ENCODE measurements around the gene PTDSS2. TPM values are rescaled to one million over a fixed set of nuclear protein-coding genes. Genes with fewer than 3 reads are reported as not detected.

PTDSS2 gene
- total and polyA plus RNA-seq, 9 of the 15 experiments (the other 6 are each of a cell fraction or from before 2014, with no cell fraction given), result 0.45 to 53.9 (median 17.2) TPM

GRCh38 chr11:449889-450808, at the start of gene PTDSS2 (continued):
- no peak for TF ChIP-seq NKRF (IDR thresholded peaks at IDR 0.05; ENCODE audit: borderline replicate concordance)
- TF ChIP-seq, protein P1, sequence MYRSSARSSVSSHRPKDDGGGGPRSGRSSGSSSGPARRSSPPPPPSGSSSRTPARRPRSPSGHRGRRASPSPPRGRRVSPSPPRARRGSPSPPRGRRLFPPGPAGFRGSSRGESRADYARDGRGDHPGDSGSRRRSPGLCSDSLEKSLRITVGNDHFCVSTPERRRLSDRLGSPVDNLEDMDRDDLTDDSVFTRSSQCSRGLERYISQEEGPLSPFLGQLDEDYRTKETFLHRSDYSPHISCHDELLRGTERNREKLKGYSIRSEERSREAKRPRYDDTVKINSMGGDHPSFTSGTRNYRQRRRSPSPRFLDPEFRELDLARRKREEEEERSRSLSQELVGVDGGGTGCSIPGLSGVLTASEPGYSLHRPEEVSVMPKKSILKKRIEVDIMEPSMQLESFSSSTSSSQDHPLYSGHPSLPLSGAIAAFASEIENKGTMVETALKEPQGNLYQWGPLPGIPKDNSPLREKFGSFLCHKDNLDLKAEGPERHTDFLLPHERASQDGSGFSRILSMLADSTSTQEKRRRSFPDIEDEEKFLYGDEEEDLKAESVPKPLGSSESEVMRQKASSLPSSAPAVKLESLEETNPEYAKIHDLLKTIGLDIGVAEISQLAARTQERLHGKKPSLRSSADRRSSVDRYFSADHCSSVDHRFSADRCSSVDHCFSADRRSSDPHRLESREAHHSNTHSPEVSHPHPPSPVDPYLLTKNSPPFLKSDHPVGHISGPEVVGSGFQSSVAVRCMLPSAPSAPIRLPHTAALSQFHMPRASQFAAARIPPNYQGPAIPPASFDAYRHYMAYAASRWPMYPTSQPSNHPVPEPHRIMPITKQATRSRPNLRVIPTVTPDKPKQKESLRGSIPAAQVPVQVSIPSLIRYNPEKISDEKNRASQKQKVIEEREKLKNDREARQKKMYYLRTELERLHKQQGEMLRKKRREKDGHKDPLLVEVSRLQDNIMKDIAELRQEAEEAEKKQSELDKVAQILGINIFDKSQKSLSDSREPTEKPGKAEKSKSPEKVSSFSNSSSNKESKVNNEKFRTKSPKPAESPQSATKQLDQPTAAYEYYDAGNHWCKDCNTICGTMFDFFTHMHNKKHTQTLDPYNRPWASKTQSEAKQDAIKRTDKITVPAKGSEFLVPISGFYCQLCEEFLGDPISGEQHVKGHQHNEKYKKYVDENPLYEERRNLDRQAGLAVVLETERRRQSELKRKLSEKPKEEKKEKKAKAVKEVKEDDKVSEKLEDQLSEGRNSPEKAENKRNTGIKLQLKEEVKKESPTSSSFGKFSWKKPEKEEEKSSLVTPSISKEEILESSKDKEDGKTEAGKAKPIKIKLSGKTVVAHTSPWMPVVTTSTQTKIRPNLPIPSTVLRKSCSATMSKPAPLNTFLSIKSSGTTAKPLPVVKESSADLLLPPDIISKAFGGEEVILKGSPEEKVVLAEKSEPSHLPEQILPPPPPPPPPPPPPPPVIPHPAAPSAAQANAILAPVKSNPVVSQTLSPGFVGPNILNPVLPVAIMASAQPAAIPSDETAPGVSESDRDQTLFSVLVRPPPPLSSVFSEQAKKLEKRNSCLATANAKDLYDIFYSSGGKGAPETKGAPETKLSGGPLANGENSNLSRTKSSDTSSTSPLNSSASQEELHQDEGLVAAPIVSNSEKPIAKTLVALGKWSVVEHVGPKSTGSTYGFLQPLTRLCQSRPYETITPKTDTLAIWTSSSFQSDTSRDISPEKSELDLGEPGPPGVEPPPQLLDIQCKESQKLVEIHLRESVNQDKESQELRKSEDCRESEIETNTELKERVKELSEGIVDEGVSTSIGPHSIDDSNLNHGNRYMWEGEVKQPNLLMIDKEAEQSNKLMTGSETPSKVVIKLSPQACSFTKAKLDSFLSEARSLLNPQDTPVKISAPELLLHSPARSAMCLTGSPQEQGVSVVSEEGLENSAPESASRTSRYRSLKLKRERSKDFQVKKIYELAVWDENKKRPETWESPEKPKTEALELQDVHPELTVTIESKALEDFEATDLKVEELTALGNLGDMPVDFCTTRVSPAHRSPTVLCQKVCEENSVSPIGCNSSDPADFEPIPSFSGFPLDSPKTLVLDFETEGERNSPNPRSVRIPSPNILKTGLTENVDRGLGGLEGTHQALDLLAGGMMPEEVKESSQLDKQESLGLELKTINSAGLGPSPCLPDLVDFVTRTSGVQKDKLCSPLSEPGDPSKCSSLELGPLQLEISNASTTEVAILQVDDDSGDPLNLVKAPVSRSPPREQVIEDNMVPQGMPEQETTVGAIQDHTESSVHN (IDR thresholded peaks at IDR 0.05; ENCODE audit: borderline replicate concordance in 1 of 2, low read depth in 1 of 2), result no peak
- no peak; a peak in 1 of 4 replicates for TF ChIP-seq UBTF (IDR thresholded peaks at IDR 0.05; ENCODE audit: borderline replicate concordance in 1 of 2, low read depth in 2 of 2, low read length in 2 of 2)
- TF ChIP-seq JUN (IDR thresholded peaks at IDR 0.05; ENCODE audit: borderline replicate concordance, low read depth, low read length), result peak; percentile 62; the same call in 1 of the 2 replicates
- no peak for TF ChIP-seq JUN (CRISPR knock-in tag; IDR thresholded peaks at IDR 0.05; ENCODE audit: borderline replicate concordance)
- peak; percentile 98 for TF ChIP-seq ZNF143 (CRISPR knock-in tag; IDR thresholded peaks at IDR 0.05)
- TF ChIP-seq, protein P2, sequence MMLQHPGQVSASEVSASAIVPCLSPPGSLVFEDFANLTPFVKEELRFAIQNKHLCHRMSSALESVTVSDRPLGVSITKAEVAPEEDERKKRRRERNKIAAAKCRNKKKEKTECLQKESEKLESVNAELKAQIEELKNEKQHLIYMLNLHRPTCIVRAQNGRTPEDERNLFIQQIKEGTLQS (IDR thresholded peaks at IDR 0.05), result no peak
- TF ChIP-seq, protein P2 (CRISPR knock-in tag; conservative IDR thresholded peaks at IDR 0.05), result no peak
- no peak for TF ChIP-seq ZNF12 (CRISPR knock-in tag; IDR thresholded peaks at IDR 0.05)
- TF ChIP-seq FOXA1 (IDR thresholded peaks at IDR 0.05; ENCODE audit: borderline replicate concordance), result no peak
- no peak for TF ChIP-seq ASH1L (IDR thresholded peaks at IDR 0.05; ENCODE audit: borderline replicate concordance, low read depth, partially characterized antibody)
